IMR-90 (cell line): Measurements from ENCODE around the gene HOOK1. TPM values are rescaled to one million over a fixed set of nuclear protein-coding genes. Genes with fewer than 3 reads are reported as not detected.

ENCODE experiments used
- ATAC-seq: fragments of 200-7000 bp; cut with Tn5 transposase; 2 replicates; pipeline ENCODE4 v1.9.1; 2020; ENCODE audit warnings: low read depth, mild to moderate bottlenecking, moderate library complexity
- BruUV-seq: library from RNA; stranded (reverse); fragments of 400-500 nt; replicated peaks from 2 replicates; lab custom pipeline; 2021; lab: Mats Ljungman, UMichigan
- CTCF ChIA-PET: fragments of 300-600 bp; formaldehyde crosslinking; extraction: SDS; loops from one replicate; lab custom pipeline; 2021; ENCODE audit warnings: antibody characterized with exemption; lab: Yijun Ruan, JAX
- POLR2A ChIA-PET: fragments of 300-600 bp; sonication (Branson Sonifier 250); formaldehyde crosslinking; loops from one replicate; lab custom pipeline; 2022; ENCODE audit warnings: antibody characterized with exemption; ENCODE audit not compliant: unreplicated experiment; lab: Charles Lee
- DNase-seq: peaks from one replicate; pipeline ENCODE4 v3.0.0; 2013
- H2AFZ ChIP-seq: replicated peaks from 2 replicates; pipeline ENCODE3; 2013; ENCODE audit warnings: low read length, mild to moderate bottlenecking; ENCODE audit not compliant: poor library complexity
- H2AK5ac ChIP-seq: 2 replicates; pipeline ENCODE4 v1.6.1; 2013; ENCODE audit warnings: low read depth, low read length, inconsistent platforms
- H2AK9ac ChIP-seq: replicated peaks from 2 replicates; pipeline ENCODE3; 2013; ENCODE audit warnings: mild to moderate bottlenecking, low read depth, low read length, moderate library complexity; ENCODE audit not compliant: poor library complexity
- H2BK120ac ChIP-seq: 2 replicates; pipeline ENCODE4 v1.6.1; 2013; ENCODE audit warnings: low read depth, low read length, inconsistent platforms
- H2BK15ac ChIP-seq: 3 replicates; pipeline ENCODE4 v1.6.1; 2013; ENCODE audit warnings: low read depth, low read length, inconsistent platforms
- H2BK20ac ChIP-seq: 2 replicates; pipeline ENCODE4 v1.6.1; 2013; ENCODE audit warnings: low read depth, mild to moderate bottlenecking, inconsistent platforms, low read length, moderate library complexity
- H2BK5ac ChIP-seq: 2 replicates; pipeline ENCODE4 v1.6.1; 2013; ENCODE audit warnings: mild to moderate bottlenecking, low read depth, low read length, inconsistent platforms; ENCODE audit not compliant: poor library complexity, severe bottlenecking
- H3K14ac ChIP-seq: replicated peaks from 2 replicates; pipeline ENCODE4 v1.6.1; 2013; ENCODE audit warnings: low read depth, low read length, inconsistent platforms
- H3K18ac ChIP-seq: 2 replicates; pipeline ENCODE4 v1.6.1; 2013; ENCODE audit warnings: low read depth, low read length, control low read depth
- H3K23ac ChIP-seq: 2 replicates; pipeline ENCODE4 v1.6.1; 2013; ENCODE audit warnings: low read depth, low read length, inconsistent platforms
- H3K27ac ChIP-seq: 2 replicates; pipeline ENCODE4 v1.5.1; 2013; ENCODE audit warnings: mild to moderate bottlenecking, control low read depth, low read length; ENCODE audit not compliant: insufficient read depth
- H3K27me3 ChIP-seq: 2 replicates; pipeline ENCODE4 v1.6.1; 2013; ENCODE audit warnings: low read length; ENCODE audit not compliant: control insufficient read depth, insufficient read depth
- H3K36me3 ChIP-seq: 2 replicates; pipeline ENCODE4 v1.6.1; 2013; ENCODE audit warnings: low read length, mixed read lengths; ENCODE audit not compliant: control insufficient read depth, insufficient read depth
- H3K4ac ChIP-seq: 2 replicates; pipeline ENCODE4 v1.6.1; 2013; ENCODE audit warnings: low read depth, low read length, inconsistent platforms
- H3K4me1 ChIP-seq: 2 replicates; pipeline ENCODE4 v1.6.1; 2013; ENCODE audit warnings: low read length, mixed read lengths; ENCODE audit not compliant: control insufficient read depth, insufficient read depth
- H3K4me2 ChIP-seq: 2 replicates; pipeline ENCODE4 v1.6.1; 2013; ENCODE audit warnings: low read depth, mild to moderate bottlenecking, control low read depth, low read length, moderate library complexity
- H3K4me3 ChIP-seq: 2 replicates; pipeline ENCODE4 v1.5.1; 2013; ENCODE audit warnings: low read depth, mild to moderate bottlenecking, control low read depth, low read length, moderate library complexity; ENCODE audit not compliant: insufficient read depth
- H3K56ac ChIP-seq: 2 replicates; pipeline ENCODE4 v1.6.1; 2013; ENCODE audit warnings: low read length, inconsistent platforms; ENCODE audit not compliant: insufficient read depth; ENCODE audit errors: extremely low read depth
- H3K79me1 ChIP-seq, 2 experiments: 2 replicates each; pipeline ENCODE4 v1.6.1; 2013; ENCODE audit warnings: low read length in 2 of 2, inconsistent platforms in 1 of 2, low read depth in 1 of 2
- H3K9ac ChIP-seq: 2 replicates; pipeline ENCODE4 v1.6.1; 2013; ENCODE audit warnings: low read depth, low read length, control low read depth
- H3K9me1 ChIP-seq: 2 replicates; pipeline ENCODE4 v1.6.1; 2013; ENCODE audit warnings: low read length, inconsistent platforms; ENCODE audit not compliant: insufficient read depth
- H3K9me3 ChIP-seq: 2 replicates; pipeline ENCODE4 v1.6.1; 2013; ENCODE audit warnings: low read length; ENCODE audit not compliant: control insufficient read depth, insufficient read depth
- H4K20me1 ChIP-seq: 2 replicates; pipeline ENCODE4 v1.6.1; 2013; ENCODE audit warnings: low read length, inconsistent platforms; ENCODE audit not compliant: insufficient read depth
- H4K5ac ChIP-seq: 2 replicates; pipeline ENCODE4 v1.6.1; 2013; ENCODE audit warnings: mild to moderate bottlenecking, low read depth, low read length, control low read depth
- H4K8ac ChIP-seq, 2 experiments: 2 replicates each; pipeline ENCODE4 v1.6.1; 2013; ENCODE audit warnings: low read depth in 2 of 2, low read length in 2 of 2, control low read depth in 1 of 2, inconsistent platforms in 1 of 2
- H4K91ac ChIP-seq: 2 replicates; pipeline ENCODE4 v1.6.1; 2013; ENCODE audit warnings: low read depth, low read length, inconsistent platforms; ENCODE audit not compliant: insufficient read depth
- BHLHE40 ChIP-seq: fragments of 150-350 bp; IDR thresholded peaks from 2 replicates; pipeline ENCODE4 v1.6.1; 2016; ENCODE audit warnings: mild to moderate bottlenecking, low read depth, low read length
- CEBPB ChIP-seq: IDR thresholded peaks from 2 replicates; pipeline ENCODE4 v1.6.1; 2012; ENCODE audit warnings: low read depth, low read length, improper control_type of control experiment
- CHD1 ChIP-seq: IDR thresholded peaks from 2 replicates; pipeline ENCODE4 v1.6.1; 2012; ENCODE audit warnings: low read depth, low read length, improper control_type of control experiment
- ELK1 ChIP-seq: fragments of 150-350 bp; IDR thresholded peaks from 2 replicates; pipeline ENCODE4 v1.6.1; 2016; ENCODE audit warnings: low read depth, mild to moderate bottlenecking, low read length, moderate library complexity, borderline replicate concordance
- FOS ChIP-seq: fragments of 150-350 bp; IDR thresholded peaks from 2 replicates; pipeline ENCODE4 v1.6.1; 2016; ENCODE audit warnings: low read depth, low read length
- MAFK ChIP-seq: IDR thresholded peaks from 2 replicates; pipeline ENCODE4 v1.6.1; 2012; ENCODE audit warnings: low read depth, low read length, improper control_type of control experiment
- MAZ ChIP-seq: IDR thresholded peaks from 2 replicates; pipeline ENCODE4 v1.6.1; 2012; ENCODE audit warnings: low read depth, mild to moderate bottlenecking, low read length, improper control_type of control experiment, moderate library complexity, borderline replicate concordance
- MXI1 ChIP-seq: IDR thresholded peaks from 2 replicates; pipeline ENCODE4 v1.6.1; 2012; ENCODE audit warnings: low read depth, mild to moderate bottlenecking, low read length, moderate library complexity, borderline replicate concordance
- NFE2L2 ChIP-seq: fragments of 150-350 bp; IDR thresholded peaks from 2 replicates; pipeline ENCODE4 v1.6.1; 2016; ENCODE audit warnings: low read depth, mild to moderate bottlenecking, low read length
- POLR2A ChIP-seq: IDR thresholded peaks from 2 replicates; pipeline ENCODE4 v1.6.1; 2012; ENCODE audit warnings: mild to moderate bottlenecking, low read depth, low read length
- RAD21 ChIP-seq: IDR thresholded peaks from 2 replicates; pipeline ENCODE4 v1.6.1; 2012; ENCODE audit warnings: low read length, improper control_type of control experiment
- RCOR1 ChIP-seq: IDR thresholded peaks from 2 replicates; pipeline ENCODE4 v1.6.1; 2012; ENCODE audit warnings: mild to moderate bottlenecking, low read length, improper control_type of control experiment; ENCODE audit not compliant: insufficient replicate concordance
- RFX5 ChIP-seq: IDR thresholded peaks from 2 replicates; pipeline ENCODE4 v1.8.0; 2012; ENCODE audit warnings: low read depth, mild to moderate bottlenecking, low read length, moderate library complexity
- SMC3 ChIP-seq: fragments of 150-350 bp; IDR thresholded peaks from 2 replicates; pipeline ENCODE4 v1.6.1; 2016; ENCODE audit warnings: low read depth, mild to moderate bottlenecking, antibody characterized with exemption, low read length, moderate library complexity
- USF2 ChIP-seq: fragments of 150-350 bp; IDR thresholded peaks from 2 replicates; pipeline ENCODE4 v1.6.1; 2017; ENCODE audit warnings: mild to moderate bottlenecking, antibody characterized with exemption, low read length, low read depth
- WGBS, 2 experiments: methylation state at CpG; one replicate each; pipeline versions ENCODE4 v1.1.5 to v1.1.7; 2013; ENCODE audit warnings: missing lambda C conversion rate in 2 of 2; ENCODE audit not compliant: insufficient read length in 1 of 2; ENCODE audit errors: extremely low coverage in 2 of 2; 5-methylcytosine and 5-hydroxymethylcytosine counted together
- dilution Hi-C: fragments of 300-500 bp; cut with HindIII; formaldehyde crosslinking; loops from one replicate; pipeline ENCODE4 v1.14.3; 2018; ENCODE audit warnings: low sequenced_read_pairs; ENCODE audit not compliant: unreplicated experiment
- in situ Hi-C: fragments of 300-500 bp; cut with MboI; formaldehyde crosslinking; loops from 3 replicates; pipeline ENCODE4 v1.14.3; 2019; ENCODE audit warnings: low sequenced_read_pairs, inconsistent platforms, mixed read lengths
- intact Hi-C: fragments of 100-400 bp; cut with micrococcal nuclease; formaldehyde crosslinking; loops from 2 replicates; pipeline ENCODE4 v1.10.0; 2022
- polyA plus RNA-seq, 3 experiments: library from polyadenylated mRNA; depleted of rRNA; stranded (reverse); fragments of >200 nt; gene quantifications; 2 replicates each; pipeline ENCODE4 v1.2.3, GENCODE V29; 2012; ENCODE audit warnings: low replicate concordance in 1 of 3
- total RNA-seq: library from RNA; depleted of rRNA; stranded (reverse); fragments of >200 nt; gene quantifications from 2 replicates; pipeline ENCODE4 v1.2.3, GENCODE V29; 2012
- TF ChIP-seq, protein P1 (sequence below): conservative IDR thresholded peaks from 2 replicates; pipeline ENCODE4 v1.5.1; 2012; ENCODE audit warnings: mild to moderate bottlenecking, low read depth, low read length, improper control_type of control experiment

HOOK1 gene
- total and polyA plus RNA-seq, 2 of the 4 experiments (the other 2 are of a cell fraction): not detected

DNA sequence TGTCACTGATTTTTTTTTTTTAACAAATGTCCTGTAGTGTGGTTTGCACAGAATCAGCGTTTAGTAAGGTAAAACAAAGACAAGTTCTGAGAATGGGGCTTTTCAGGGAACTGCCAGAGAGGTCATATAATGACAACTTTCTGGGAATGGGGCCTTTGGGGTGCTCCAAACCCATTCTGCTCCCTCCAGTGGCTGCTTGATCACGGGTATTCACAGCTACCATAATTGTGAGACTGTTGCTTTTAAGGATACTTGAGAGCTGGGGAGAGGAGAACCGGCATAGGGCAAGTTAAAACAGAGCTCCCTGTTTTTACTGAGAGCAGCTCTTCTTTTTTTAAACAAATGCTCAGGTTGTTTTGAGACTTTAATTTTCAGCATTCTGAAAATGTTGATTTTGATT lies 63.6 kb downstream of the HOOK1 start:
- in situ Hi-C loops: no loop called here
- ATAC-seq: no peak
- H3K9me1 ChIP-seq: no peaks in the 10 kb centered on the region
- H2BK20ac ChIP-seq: no peak overlapping the region
- no TSS peak for BruUV-seq
- no peak overlapping the region for H3K23ac ChIP-seq
- peaks cover 4% of the 10 kb centered on the region; the same call in 1 of the 2 replicates for H3K27me3 ChIP-seq
- TF ChIP-seq RCOR1 (no peak), BHLHE40 (no peak), USF2 (no peak), FOS (no peak), CHD1 (no peak), MAFK (no peak), POLR2A (no peak), RFX5 (no peak), SMC3 (no peak), NFE2L2 (no peak), ELK1 (no peak), RAD21 (no peak), MXI1 (no peak), MAZ (no peak), CEBPB (no peak)
- TF ChIP-seq, protein P1, sequence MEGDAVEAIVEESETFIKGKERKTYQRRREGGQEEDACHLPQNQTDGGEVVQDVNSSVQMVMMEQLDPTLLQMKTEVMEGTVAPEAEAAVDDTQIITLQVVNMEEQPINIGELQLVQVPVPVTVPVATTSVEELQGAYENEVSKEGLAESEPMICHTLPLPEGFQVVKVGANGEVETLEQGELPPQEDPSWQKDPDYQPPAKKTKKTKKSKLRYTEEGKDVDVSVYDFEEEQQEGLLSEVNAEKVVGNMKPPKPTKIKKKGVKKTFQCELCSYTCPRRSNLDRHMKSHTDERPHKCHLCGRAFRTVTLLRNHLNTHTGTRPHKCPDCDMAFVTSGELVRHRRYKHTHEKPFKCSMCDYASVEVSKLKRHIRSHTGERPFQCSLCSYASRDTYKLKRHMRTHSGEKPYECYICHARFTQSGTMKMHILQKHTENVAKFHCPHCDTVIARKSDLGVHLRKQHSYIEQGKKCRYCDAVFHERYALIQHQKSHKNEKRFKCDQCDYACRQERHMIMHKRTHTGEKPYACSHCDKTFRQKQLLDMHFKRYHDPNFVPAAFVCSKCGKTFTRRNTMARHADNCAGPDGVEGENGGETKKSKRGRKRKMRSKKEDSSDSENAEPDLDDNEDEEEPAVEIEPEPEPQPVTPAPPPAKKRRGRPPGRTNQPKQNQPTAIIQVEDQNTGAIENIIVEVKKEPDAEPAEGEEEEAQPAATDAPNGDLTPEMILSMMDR: no peak
- ChIA-PET CTCF (interaction anchor here (1.0 kb wide), 2 partner anchors 8 to 9 kb away, joined by 3 to 5 read pairs; no protein-coding TSS in a partner anchor), POLR2A (interaction anchor here (0.6 kb wide), 1 partner anchor 9 kb away, joined by 3 read pairs; no protein-coding TSS in a partner anchor)
- no peak overlapping the region for H4K8ac ChIP-seq
- no peak for DNase-seq
- no peak overlapping the region for H3K4ac ChIP-seq
- no peak overlapping the region for H3K9ac ChIP-seq
- 10% methylated on average over 2 of the region's 3 CpGs; no CpG with 5 or more reads in 1 of the 2 experiments for WGBS, 2 experiments
- intact Hi-C loops: no loop called here
- H2AK9ac ChIP-seq: no peak overlapping the region
- H3K4me1 ChIP-seq: no peaks in the 10 kb centered on the region
- H2AK5ac ChIP-seq: no peak overlapping the region
- dilution Hi-C loops: no loop called here
- H4K5ac ChIP-seq: no peak overlapping the region
- no peaks in the 10 kb centered on the region; the same call in 1 of the 2 replicates for H3K9me3 ChIP-seq
- no peak overlapping the region for H3K27ac ChIP-seq
- no peaks in the 10 kb centered on the region for H3K36me3 ChIP-seq
- H2BK15ac ChIP-seq: no peak overlapping the region
- no peaks in the 10 kb centered on the region for H4K20me1 ChIP-seq
- no peak overlapping the region for H3K56ac ChIP-seq
- no peak overlapping the region for H2AFZ ChIP-seq
- H2BK5ac ChIP-seq: no peak overlapping the region
- H2BK120ac ChIP-seq: no peak overlapping the region
- no peak overlapping the region for H4K91ac ChIP-seq
- no peak overlapping the region for H3K4me2 ChIP-seq
- H3K18ac ChIP-seq: no peak overlapping the region
- H3K79me1 ChIP-seq: no peaks in the 10 kb centered on the region
- no peak overlapping the region for H3K4me3 ChIP-seq
- no peak overlapping the region for H3K14ac ChIP-seq
